MCF 10A (cell line): Measurements from ENCODE around the gene FLNC. TPM values are rescaled to one million over a fixed set of nuclear protein-coding genes. Genes with fewer than 3 reads are reported as not detected.

Experiments used
- BruUV-seq: library from RNA; stranded (reverse); fragments of 400-500 nt; replicated peaks from 2 replicates; lab custom pipeline; 2021; lab: Mats Ljungman, UMichigan
- CTCF ChIA-PET: fragments of 300-600 bp; sonication (Branson Sonifier 250); formaldehyde crosslinking; extraction: SDS; loops from one replicate; lab custom pipeline; 2021; ENCODE audit warnings: antibody characterized with exemption, inconsistent platforms; lab: Yijun Ruan, JAX
- POLR2A ChIA-PET: fragments of 300-600, 350-650 bp; sonication (Branson Sonifier 250); formaldehyde crosslinking; extraction: SDS; loops from one replicate; lab custom pipeline; 2020; ENCODE audit warnings: antibody characterized with exemption, inconsistent platforms; lab: Yijun Ruan, JAX
- DNase-seq: peaks from one replicate; pipeline ENCODE4 v3.0.0-alpha.2; 2018; ENCODE audit not compliant: unreplicated experiment
- H3K27ac Mint-ChIP-seq: one replicate; pipeline ENCODE4 v1.8.0; 2022; ENCODE audit warnings: mild to moderate bottlenecking, low read depth, mixed read lengths; ENCODE audit not compliant: unreplicated experiment
- H3K27me3 Mint-ChIP-seq: one replicate; pipeline ENCODE4 v1.8.0; 2022; ENCODE audit warnings: mixed read lengths; ENCODE audit not compliant: insufficient read depth, unreplicated experiment
- H3K36me3 Mint-ChIP-seq: one replicate; pipeline ENCODE4 v1.8.0; 2022; ENCODE audit warnings: mild to moderate bottlenecking, moderate library complexity, mixed read lengths; ENCODE audit not compliant: insufficient read depth, unreplicated experiment
- H3K4me1 Mint-ChIP-seq: one replicate; pipeline ENCODE4 v1.8.0; 2022; ENCODE audit warnings: mixed read lengths; ENCODE audit not compliant: insufficient read depth, unreplicated experiment
- H3K4me3 Mint-ChIP-seq: one replicate; pipeline ENCODE4 v1.8.0; 2022; ENCODE audit warnings: mild to moderate bottlenecking, moderate library complexity, mixed read lengths; ENCODE audit not compliant: unreplicated experiment
- H3K9me3 Mint-ChIP-seq: one replicate; pipeline ENCODE4 v1.8.0; 2022; ENCODE audit warnings: mixed read lengths; ENCODE audit not compliant: unreplicated experiment
- CTCF ChIP-seq: fragments of 200-600 bp; IDR thresholded peaks from one replicate; pipeline ENCODE4 v1.8.0; 2022; ENCODE audit warnings: antibody characterized with exemption, mild to moderate bottlenecking; ENCODE audit not compliant: unreplicated experiment
- intact Hi-C: fragments of 100-400 bp; cut with micrococcal nuclease; formaldehyde crosslinking; loops from 2 replicates; pipeline ENCODE4 v1.14.1; 2022
- total RNA-seq: library from RNA; stranded (reverse); gene quantifications from 2 replicates; pipeline ENCODE4 v1.2.3, GENCODE V29; 2022

The FLNC gene
- total RNA-seq, 1 experiment from 2014 or later = 0.28 TPM

- intact Hi-C loops = no loop called here
- no peak for TF ChIP-seq CTCF
- Mint-ChIP-seq H3K9me3 (no peaks in the 10 kb centered on the region), H3K36me3 (no peaks in the 10 kb centered on the region), H3K4me1 (no peaks in the 10 kb centered on the region), H3K27ac (no peak overlapping the region), H3K4me3 (no peak overlapping the region), H3K27me3 (peaks cover 3% of the 10 kb centered on the region)
- DNase-seq = no peak
- BruUV-seq = no TSS peak
- ChIA-PET CTCF (interaction anchor here (0.6 kb wide), 1 partner anchor 13 kb away, joined by 3 read pairs; no protein-coding TSS in a partner anchor), POLR2A (interaction anchor here (1.2 kb wide), 1 partner anchor 68 kb away, joined by 3 read pairs; the partner anchor contains the start of gene ATP6V1F)
Measured at GRCh38 chr7:128795129-128795528, 35.1 kb upstream of the FLNC start.

- Mint-ChIP-seq H3K4me1 (no peaks in the 10 kb centered on the region), H3K9me3 (no peaks in the 10 kb centered on the region), H3K27me3 (no peaks in the 10 kb centered on the region), H3K27ac (no peak overlapping the region), H3K36me3 (no peaks in the 10 kb centered on the region), H3K4me3 (no peak overlapping the region)
- intact Hi-C loops = no loop called here
- no peak for TF ChIP-seq CTCF
- DNase-seq = no peak
- BruUV-seq = no TSS peak
- ChIA-PET CTCF (no interaction called here), POLR2A (interaction anchor here (0.6 kb wide), 1 partner anchor 55 kb away, joined by 3 read pairs; no protein-coding TSS in a partner anchor)
Measured at GRCh38 chr7:128796327-128796726, 33.9 kb upstream of the FLNC start.

- H3K9me3 Mint-ChIP-seq = no peaks in the 10 kb centered on the region
- no peaks in the 10 kb centered on the region for H3K4me1 Mint-ChIP-seq
- no peak for DNase-seq
- no peaks in the 10 kb centered on the region for H3K36me3 Mint-ChIP-seq
- ChIA-PET POLR2A (no interaction called here), CTCF (no interaction called here)
- TF ChIP-seq CTCF = no peak
- no TSS peak for BruUV-seq
- H3K4me3 Mint-ChIP-seq = no peak overlapping the region
- H3K27me3 Mint-ChIP-seq = no peaks in the 10 kb centered on the region
- no peak overlapping the region for H3K27ac Mint-ChIP-seq
- intact Hi-C loops = no loop called here
Measured at GRCh38 chr7:128799451-128799850, 30.8 kb upstream of the FLNC start.

GRCh38 chr7:128800567-128800966 lies 29.6 kb upstream of the FLNC start:
- BruUV-seq = no TSS peak
- POLR2A ChIA-PET = no interaction called here
- Mint-ChIP-seq H3K36me3 (no peaks in the 10 kb centered on the region), H3K27ac (no peak overlapping the region), H3K4me3 (no peak overlapping the region), H3K9me3 (no peaks in the 10 kb centered on the region), H3K27me3 (no peaks in the 10 kb centered on the region), H3K4me1 (no peaks in the 10 kb centered on the region)
- CTCF ChIA-PET = no interaction called here
- no peak for DNase-seq
- intact Hi-C loops = no loop called here
- no peak for TF ChIP-seq CTCF
